Cortex of kidney (tissue), 1 donor: Measurements from ENCODE around the gene COG3.

Source experiments
- DNase-seq: peaks from one replicate; lab custom pipeline; 2025; lab: John Stamatoyannopoulos, UW

Gene COG3

DNA sequence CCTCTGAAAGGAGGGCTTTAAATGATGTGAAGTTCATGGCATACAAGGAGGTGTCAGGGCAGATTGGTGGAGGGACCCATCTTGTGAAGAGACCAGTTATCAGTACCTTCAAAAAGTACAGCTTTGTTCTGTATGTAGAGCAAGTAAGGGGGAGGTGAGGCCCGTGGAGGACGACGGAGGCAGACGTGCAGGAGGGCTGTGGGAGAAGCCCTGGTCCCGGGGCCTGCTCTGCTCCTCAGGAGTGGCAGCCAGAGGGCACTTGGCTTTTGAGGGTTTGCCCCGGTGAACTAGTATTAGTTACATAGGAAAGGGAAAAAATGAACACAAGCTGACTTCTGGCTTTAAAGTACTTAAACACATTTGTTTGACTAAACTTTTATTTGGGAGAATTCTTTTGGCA lies 42.1 kb downstream of the COG3 start:
- no peak for DNase-seq

DNA sequence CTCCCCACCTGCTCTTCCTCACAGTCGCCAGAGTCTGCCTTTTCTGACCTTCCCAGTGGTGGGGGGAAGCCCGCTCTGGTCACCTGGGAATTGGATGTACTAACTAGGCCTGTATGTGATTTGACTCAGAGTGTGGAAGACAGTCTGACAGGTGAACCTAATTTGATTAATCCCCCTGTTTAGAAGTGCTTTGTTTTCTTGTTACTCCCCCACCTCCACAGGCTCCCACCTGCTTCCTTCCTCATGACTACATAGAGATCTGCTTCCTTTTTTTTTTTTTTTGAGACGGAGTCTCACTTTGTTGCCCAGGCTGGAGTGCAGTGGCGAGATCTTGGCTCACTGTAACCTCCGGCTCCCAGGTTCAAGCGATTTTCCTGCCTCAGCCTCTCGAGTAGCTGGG lies 44.0 kb downstream of the COG3 start:
- no peak for DNase-seq

DNA sequence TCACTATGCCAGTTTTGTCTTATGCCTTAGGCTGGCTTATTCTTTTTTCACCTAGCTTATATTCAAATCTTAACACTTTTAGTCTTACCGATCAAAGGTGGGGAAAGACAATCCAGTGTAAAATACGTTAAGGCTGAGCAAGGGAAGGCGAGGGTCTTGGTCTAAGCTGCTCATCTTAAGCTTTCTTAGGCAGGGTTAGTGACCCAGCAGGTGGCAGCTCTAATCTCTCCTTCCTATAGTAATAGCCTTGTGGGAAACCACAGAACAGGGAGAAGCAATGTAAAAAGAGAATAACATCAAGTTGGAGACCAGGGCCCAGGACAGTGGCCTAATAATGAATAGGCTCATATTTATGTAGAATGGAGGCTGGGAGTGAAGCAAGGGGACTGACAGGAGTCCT lies 45.9 kb downstream of the COG3 start:
- no peak for DNase-seq

DNA sequence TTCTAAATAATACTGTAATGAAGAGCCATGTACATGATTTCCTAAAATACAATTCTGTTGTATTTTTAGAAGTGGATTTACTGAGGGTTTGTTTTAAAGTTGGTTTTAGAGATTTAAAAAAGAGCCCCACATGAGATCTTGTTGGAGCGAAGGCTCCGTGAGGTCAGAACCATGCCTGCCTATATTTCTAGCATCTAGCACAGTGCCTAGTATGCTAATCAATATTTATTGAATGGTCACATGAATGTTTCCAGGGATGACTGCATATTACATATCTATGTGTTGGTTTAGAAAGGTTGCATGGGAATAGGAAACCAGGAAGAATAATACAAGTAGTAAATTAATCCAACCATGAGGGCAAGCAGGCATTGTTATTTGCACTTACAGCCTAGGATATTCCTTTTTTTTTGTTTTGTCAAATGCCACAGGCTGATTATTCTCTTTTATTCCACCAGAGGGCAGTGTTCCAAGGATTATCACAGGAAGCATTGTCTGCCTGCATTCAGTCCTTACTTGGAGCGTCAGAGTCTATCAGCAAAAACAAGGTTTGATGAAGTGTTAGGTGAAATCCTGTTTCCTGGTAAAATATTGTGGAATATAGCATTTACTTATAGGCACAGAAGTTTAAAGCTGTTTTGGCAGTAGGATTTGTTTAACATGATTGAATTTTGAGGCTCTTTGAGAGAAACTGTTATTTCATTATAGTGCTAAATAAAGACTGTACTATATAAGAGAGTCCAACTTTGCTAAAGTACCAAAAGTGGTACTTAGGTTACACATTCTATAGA lies 46.8 kb downstream of the COG3 start:
- no peak for DNase-seq

DNA sequence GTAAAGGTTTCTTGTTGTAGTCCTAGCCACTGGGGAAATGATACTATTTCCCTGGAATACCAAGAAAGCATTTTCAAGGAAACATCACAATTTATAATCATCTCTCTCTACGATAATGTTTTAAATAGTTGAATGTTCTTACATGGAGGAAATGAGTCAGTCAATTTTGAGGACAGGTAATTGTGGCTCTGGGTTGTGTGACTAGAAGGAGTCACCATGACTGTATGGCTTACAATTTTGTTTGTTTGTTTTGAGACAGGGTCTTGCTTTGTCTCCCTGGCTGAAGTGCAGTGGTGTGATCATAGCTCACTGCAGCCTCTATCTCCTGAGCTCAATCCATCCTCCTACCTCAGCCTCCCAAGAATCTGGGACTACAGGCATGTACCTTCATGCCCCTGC lies 47.4 kb downstream of the COG3 start:
- no peak for DNase-seq

- DNase-seq, result no peak
These were observed 52.0 kb downstream of the COG3 start for GRCh38 chr13:45516757-45517156.

DNA sequence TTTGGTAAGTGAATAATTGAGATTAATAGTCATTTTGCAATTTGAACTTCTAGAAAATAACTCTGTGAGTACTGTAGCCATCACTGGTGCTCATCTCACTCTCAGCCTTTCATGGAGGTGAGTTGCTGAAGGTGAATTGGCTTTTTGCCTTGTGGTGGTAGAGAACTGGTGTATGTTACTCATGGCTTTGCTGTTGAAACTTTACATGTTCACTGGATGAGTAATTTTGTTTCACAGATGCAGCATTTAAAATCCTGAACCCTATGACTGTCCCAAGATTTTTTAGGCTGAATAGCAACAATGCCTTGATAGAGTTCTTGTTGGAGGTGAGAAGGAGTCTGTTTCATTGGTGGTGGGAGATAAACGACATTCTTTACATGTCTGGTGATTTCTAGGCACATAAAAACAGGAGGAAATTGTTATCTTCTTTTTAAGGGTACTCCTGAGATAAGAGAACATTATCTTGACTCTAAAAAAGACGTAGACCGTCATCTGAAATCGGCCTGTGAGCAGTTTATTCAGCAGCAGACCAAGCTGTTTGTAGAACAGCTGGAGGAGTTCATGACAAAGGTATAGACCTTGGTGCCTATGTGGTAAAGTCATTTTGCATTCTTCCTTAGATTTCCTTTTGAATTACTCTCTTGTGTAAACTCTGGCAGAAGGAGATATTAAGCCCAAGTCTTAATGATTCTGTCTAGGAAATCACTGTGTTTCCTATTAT lies 53.9 kb downstream of the COG3 start:
- DNase-seq, result no peak

DNA sequence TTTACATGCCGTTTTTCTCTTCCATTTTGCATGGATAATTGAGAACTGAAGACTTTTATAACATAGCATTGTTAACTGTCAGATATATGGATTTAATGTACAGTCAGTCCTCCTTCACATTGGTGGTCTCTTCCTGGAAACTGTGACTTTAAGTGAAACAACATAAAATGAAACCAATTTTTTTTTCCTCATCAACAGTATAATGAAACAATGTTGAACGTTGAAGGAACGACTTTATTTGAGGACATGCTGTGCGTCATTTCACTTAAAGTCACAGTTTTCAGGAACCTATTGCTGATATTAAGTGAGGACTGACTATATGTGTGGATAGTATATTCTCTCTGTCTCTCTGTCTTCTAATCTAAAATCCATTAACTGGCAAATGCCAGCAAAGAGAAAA lies 54.8 kb downstream of the COG3 start:
- DNase-seq, result no peak

GRCh38 chr13:45521297-45521696 lies 56.6 kb downstream of the COG3 start:
- DNase-seq, result no peak

- DNase-seq, result no peak
These were observed 57.8 kb downstream of the COG3 start for GRCh38 chr13:45522571-45522970.

DNA sequence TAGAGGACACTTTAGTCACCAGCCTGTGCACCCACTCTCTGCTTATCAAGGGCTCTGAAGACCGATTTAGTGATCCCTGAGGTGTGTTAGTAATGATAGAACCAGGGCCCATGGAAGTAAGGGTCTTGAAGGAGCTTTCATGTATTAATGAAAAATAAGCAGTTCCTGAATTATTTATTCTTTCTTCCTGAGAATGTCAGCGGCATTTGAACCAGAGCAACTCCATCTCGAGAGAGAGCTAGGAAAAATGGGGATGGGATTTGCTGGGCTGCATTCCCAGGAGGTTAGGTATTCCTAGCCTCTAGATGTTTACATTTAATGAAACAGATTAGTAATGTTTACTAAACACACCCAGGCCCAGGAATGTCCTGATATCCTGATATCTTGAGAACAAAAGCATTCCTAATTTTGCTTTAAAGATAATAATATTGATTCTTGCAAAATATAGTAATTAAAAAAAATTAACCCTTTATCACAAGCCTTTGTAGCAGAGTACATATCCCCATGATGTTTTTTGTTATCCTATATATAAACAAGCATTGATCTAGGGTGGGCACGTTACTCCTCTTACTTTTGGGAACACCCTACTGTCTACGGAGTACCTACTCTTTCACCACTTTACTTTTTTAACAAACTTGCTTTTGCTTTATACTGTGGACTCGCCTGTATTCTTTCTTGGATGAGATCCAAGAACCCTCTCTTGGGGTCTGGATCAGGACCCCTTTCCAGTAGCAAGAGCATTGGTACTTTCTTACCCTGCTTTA lies 63.1 kb downstream of the COG3 start:
- DNase-seq, result no peak

GRCh38 chr13:45529758-45530157 lies 65.0 kb downstream of the COG3 start:
- DNase-seq, result no peak

DNA sequence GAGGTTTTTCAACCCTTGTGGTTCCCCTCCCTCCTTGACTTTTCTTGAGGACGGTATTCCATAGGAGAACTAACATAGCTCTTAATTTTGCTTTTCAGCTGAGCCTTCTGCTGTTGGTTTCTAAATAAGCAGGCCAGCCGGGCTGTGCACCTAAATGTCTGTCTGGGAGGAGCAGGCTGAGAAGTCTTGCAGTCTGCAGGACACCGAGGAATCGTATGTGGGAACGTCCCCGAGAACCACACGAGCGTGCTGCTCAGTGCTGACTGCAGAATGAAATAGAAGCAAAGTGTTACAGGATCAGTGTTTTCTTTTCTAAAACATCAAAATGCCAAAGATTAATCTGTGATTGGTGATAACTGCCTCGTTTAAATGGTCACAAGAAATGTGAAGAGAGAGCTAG lies 69.9 kb downstream of the COG3 start:
- DNase-seq, result no peak

- no peak for DNase-seq
These were observed 71.5 kb downstream of the COG3 start for GRCh38 chr13:45536224-45536623.

GRCh38 chr13:45537516-45537915 lies 72.8 kb downstream of the COG3 start:
- no peak for DNase-seq

DNA sequence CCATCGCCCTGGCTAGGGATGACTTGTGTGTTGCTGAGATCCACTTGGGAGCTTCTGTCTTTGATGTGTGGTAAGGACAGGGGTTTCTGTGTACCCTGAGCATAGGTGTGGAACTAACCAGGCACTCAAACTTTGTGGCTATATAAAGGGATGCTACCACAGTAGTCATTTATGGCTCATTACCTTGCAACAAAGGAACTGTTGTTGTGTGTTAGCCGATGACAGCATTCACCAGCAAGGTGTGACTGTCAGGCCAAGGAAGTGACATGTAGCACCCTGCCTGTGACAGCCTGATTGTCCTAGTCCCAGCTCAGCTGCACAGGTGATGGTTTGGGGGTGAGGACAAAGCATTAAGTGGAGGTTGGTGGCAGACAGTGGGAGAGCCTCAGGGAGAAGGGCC lies 73.6 kb downstream of the COG3 start:
- no peak for DNase-seq

DNA sequence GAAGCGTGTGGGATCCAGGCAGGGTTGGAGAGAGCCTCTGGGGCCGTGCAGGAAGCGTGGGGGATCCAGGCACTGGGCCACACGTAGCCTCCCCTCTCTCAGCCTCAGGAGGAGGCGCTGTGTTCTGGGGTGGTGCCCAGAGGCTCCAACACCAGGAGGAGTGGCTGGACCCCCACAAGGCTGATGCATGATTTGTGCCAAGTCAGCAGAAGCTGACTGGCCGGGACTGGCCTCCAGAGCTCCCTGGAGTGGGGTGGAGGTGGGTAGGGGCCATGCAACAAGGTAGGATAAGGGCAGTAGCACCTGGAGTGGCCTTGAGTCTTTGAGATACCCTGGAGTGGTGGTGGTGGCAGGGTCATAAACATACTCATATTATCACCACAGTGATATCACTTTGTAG lies 75.5 kb downstream of the COG3 start:
- no peak for DNase-seq

DNA sequence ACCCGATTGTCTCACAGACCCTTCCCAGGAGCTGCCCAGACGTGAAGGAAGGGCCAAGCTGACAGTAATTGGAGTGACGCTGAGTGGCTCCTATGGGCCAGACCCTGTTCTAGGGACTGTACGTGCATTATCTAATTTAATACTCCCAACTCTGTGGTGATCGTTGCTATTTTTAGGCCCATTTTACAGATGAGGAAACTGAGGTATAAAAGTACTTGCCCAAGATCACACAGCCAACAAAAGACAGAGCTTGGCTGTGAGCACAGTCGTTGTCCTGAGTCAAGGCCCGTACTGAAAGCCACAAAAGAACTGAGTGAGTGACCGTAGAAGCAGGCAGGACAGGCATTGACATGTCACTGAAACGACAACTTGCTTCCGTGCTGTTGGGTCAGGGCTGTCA lies 76.1 kb downstream of the COG3 start:
- DNase-seq, result no peak

DNA sequence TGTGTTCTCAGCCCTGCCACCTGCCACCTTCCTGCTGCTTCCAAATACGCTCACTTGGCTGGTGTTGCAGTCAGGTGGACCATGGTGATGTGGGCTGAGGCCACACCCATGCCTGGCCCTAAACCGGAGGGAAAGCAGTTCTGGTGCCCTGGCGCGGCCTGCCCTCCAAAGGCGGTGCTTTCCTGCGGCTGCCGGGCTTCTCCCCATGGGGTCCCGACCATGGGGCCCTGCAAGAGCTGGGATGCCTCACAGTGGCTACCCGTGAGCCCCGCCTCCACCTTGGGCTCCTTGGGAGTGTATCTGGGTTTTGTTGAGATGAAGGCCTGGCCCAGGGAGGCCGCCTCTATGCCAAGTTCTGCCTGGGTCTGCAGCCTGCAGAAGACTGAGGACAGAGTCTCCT lies 77.1 kb downstream of the COG3 start:
- no peak for DNase-seq

DNA sequence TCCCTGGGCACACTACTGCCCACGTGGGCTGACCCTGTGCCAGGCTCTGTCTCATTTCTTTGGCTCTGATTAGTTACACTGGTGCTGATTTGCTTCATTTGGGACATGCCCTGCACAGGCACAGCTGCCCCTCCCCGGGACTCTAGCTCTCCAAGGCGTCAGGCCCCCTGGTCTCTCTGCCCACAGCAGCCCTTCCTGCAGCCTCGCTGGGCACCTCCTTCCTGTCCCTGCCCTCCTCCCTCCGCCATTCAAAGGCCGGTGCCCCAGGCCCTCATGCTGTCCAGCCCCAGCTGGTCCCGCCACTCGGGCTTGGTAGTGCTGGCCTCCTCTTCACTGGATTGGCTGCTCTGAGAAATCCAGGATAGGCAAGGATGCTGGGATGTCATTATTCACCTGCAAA lies 77.7 kb downstream of the COG3 start:
- DNase-seq, result no peak

- DNase-seq, result no peak
These were observed 78.1 kb downstream of the COG3 start for GRCh38 chr13:45542878-45543277.

- no peak for DNase-seq
These were observed 79.8 kb downstream of the COG3 start for GRCh38 chr13:45544520-45544919.
